ENCODE results near the gene TEX264.
"Not testable (repeated sequence)": the region's sequence is repeated elsewhere in the genome, so short reads cannot be mapped to it uniquely, and the experiment has no call there.

TEX264 gene

DNA sequence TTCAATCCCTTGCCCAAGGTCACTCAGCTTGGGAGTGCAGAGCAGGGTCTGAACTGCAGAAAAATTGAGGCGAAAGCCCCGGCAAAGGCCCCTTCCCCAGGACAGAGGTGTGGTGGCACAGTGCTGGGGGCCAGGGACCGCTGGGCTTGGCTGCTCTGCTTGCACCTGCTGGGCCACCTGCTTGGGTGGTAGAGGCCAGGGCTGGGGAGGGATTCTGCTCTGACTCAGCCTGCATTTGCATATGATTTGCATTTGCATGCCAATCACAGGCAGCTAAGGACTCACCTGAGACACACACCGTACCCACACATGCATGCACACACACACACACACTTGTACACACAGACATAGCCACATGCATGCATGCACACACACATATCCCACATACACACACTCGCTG, 45.8 kb downstream of the TEX264 start:
- no peak for DNase-seq (ENCODE audit: low read depth)

DNA sequence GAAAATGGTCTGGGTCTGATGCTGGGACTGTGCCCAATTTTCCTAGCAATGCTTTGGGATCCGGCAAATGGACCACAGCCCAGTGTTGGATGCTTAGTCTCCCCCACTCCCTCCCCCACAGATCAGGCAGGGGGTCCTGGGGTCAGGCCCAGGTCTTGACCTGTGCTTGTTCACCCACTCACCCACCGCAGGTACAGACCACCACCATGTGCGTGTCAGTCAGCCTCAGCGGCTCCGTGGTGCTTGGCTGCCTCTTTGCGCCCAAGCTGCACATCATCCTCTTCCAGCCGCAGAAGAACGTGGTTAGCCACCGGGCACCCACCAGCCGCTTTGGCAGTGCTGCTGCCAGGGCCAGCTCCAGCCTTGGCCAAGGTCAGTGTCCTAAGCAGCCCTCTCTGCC, 46.4 kb downstream of the TEX264 start:
- DNase-seq (ENCODE audit: low read depth): no peak

DNA sequence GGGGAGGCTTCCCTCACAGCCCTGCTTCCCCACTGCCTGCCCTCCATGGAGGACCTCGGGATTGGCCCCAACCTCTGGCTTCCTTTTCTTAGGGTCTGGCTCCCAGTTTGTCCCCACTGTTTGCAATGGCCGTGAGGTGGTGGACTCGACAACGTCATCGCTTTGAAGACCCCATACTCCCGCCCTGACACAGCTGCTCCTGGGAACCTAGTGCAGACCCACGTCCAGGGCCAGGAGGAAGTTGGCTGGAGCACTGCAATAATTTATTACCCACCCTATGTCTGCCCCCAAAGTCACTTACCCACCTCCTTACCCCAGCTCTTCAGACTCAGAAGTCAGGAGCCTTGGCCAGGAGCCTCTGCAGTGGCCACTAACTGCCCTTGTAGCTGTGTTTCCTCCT, 46.9 kb downstream of the TEX264 start:
- DNase-seq (ENCODE audit: low read depth): no peak

GRCh38 chr3:51718547-51719409, 47.7 kb downstream of the TEX264 start:
- DNase-seq (ENCODE audit: low read depth): no peak

DNA sequence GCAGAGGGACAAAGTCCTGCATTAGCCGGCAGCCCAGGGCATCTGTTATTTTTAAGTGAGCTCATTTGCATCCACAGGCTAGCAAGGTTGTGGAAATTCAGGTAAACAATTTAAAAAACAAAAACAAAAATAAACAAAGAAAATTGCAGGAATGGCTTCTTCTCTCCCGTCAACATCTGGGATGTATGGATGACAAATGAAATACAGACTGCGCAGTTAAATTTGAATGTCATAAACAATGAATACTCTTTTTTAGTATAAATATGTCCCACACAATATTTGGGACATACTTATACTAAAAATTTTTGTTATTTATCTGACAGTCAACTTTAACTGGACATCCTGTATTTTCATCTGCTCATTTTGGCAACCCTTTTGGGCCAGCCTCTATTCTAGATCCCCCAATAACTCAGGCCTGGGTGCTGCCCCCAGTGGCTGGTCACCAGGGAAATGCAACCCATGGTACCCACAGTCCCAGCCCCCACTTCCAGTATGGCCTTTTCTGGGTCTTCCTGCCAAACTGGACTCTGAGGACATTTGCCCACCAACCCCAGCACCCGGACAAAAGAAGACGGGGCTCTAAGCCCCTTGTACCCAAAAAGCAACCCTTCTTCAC, 48.5 kb downstream of the TEX264 start:
- DNase-seq (ENCODE audit: low read depth): no peak

GRCh38 chr3:51720292-51721061, 49.4 kb downstream of the TEX264 start:
- no peak for DNase-seq (ENCODE audit: low read depth)

DNA sequence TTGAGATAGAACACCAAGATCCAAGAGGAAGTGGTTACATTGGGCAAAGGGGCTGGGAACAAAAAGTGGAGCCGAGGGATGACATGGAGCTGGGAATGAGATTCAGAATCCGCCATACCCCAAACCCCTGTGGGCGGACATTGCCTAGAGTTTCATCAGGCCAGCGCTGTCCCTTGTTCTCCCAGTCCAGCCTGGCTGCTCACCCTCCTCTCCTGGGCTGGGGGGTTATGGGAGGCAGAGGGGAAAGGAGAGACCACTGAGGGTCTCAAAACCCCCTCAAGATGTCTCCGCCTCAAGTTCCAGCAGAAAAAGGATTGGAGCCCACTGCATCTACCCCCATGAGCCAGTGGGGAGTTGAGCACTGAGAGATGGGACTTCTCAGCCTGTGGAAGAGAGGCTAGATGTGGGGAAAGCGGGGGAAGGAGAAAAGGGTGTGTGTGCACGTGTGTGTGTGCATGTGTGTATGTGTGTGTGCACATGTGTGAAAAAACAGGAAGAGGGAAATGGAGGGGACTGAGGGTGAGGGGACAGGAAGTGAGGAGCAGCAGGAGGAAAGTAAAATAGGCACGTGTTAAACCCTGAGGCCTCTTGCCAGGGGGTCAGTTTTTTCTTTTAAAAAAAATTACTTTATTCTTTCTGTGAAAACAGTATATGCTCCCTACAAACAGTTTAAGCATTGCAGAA, 50.2 kb downstream of the TEX264 start:
- DNase-seq (ENCODE audit: low read depth): no peak

- DNase-seq (ENCODE audit: low read depth): no peak
Measured at GRCh38 chr3:51722362-51722761, 51.3 kb downstream of the TEX264 start.

GRCh38 chr3:51727500-51727899, 56.4 kb downstream of the TEX264 start:
- no peak for DNase-seq (ENCODE audit: low read depth)

- no peak for DNase-seq (ENCODE audit: low read depth)
Measured at GRCh38 chr3:51729042-51729633, 58.1 kb downstream of the TEX264 start.

GRCh38 chr3:51733859-51734571, 63.0 kb downstream of the TEX264 start:
- no peak for DNase-seq (ENCODE audit: low read depth)

DNA sequence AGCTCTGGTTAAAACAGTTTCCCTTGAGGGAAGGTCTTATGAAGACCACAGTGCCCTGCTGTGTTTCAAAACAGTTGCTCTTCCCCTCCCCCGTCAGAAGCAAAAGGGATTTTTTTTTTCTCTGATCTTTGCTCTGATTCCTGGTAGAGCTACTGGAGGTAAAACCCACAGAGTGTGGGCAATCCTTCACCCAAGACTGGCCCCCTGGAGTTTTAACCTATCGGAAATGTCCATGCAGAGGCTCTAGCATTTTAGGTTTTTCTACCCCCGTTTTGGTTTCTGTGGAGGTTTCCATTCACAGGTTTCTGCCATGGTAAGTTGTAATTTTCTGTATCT, 63.5 kb downstream of the TEX264 start:
- no peak for DNase-seq (ENCODE audit: low read depth)

GRCh38 chr3:51735039-51735438, 64.0 kb downstream of the TEX264 start:
- no peak for DNase-seq (ENCODE audit: low read depth)

- no peak for DNase-seq (ENCODE audit: low read depth)
Measured at GRCh38 chr3:51735950-51736349, 64.9 kb downstream of the TEX264 start.

DNA sequence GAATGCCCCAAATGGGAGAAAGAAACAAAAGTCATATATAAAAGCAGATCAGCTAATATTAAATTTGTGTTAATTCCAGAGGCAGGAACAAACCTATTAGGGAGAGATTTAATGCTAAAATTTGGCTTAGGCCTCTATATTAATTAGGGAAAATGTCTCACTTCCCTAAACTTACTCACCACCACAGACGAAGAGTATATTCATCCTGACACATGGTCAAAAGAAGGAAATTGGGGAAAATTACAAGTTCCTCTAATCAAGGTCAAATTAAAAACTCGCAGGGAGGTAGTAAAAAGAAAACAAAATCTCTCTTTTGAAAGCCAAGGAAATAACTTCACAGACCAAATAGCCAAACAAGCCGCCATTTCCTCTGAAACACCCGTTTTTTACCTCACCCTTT, 68.1 kb downstream of the TEX264 start:
- DNase-seq (ENCODE audit: low read depth): no peak

DNA sequence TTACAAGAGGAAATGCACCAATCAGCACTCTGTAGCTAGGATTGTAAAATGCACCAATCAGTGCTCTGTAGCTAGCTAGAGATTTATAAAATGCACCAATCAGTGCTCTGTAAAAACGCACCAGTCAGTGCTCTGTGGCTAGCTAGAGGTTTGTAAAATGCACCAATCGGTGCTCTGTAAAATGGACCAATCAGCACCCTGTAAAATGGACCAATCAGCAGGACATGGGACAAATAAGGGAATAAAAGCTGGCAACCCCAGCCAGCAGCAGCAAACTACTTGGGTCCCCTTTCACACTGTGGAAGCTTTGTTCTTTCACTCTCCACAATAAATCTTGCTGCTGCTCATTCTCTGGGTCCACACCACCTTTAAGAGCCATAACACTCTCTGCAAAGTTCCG, 71.3 kb downstream of the TEX264 start:
- DNase-seq (ENCODE audit: low read depth): not testable (repeated sequence)

DNA sequence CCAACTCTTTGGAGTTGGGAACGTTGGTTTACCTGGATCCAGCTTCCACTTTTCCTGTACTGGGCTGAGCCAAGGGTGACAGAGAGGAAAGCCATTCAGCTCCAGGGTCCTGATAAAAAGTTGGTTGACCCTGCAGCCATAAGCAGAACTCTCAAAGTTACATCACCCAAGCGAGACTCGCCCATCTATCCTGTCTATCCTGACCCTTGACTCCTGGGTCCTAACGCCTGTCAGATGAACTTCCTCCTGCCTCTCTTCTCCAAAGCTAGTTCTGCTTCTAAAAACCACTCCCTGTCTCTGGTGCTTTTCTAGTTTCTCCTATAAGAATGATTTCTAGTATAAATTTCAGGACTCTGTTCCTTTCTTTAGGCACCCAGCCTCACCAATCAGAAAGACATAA, 71.9 kb downstream of the TEX264 start:
- DNase-seq (ENCODE audit: low read depth): not testable (repeated sequence)

GRCh38 chr3:51747840-51748239, 76.8 kb downstream of the TEX264 start:
- DNase-seq (ENCODE audit: low read depth): no peak

DNA sequence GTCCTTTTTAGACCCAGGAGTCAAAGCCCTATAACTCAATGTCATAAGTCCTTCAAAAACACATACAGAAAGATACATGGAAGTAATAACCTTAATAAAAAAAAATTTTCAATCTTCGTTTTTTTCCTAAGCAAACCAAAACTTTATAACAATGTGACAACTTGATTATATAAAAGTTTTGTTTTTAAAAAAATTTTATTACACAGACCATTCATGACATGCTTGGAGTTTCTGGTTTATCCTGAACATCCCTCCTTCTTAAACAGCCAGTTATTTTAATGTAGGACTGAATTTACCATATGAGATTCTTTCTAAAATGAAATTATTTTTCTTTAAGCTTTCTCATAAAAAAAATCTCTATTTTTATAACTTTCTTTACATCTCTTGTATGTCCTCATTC, 77.3 kb downstream of the TEX264 start:
- no peak for DNase-seq (ENCODE audit: low read depth)

- no peak for DNase-seq (ENCODE audit: low read depth)
Measured at GRCh38 chr3:51750878-51751277, 79.8 kb downstream of the TEX264 start.

DNA sequence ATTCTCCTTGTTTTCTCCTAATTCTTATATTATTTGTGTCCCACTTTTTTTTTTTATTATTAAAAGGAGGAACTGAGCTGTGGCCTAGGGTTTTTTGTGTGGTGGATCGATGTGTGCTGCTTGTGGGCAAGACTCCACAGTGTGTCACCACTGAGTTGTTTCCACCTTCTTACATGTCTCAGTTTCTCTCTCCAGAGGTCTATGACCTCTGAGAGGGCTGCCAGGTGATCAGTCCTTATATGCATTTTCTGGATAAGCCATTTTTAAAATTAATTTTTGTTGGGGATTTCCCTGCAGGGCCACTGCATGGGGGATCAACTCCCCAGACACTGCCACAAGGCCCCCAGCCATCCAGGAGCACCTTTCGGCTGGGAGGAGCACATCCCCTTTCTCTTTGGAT, 80.2 kb downstream of the TEX264 start:
- no peak for DNase-seq (ENCODE audit: low read depth)
